GM12878 (cell line): ENCODE data around the gene STRBP.

Experiments used
- CREB1 ChIP-seq: IDR thresholded peaks from 2 replicates; pipeline ENCODE4 v1.6.1; 2012; ENCODE audit warnings: low read depth, mild to moderate bottlenecking, inconsistent platforms
- ELK1 ChIP-seq: IDR thresholded peaks from 2 replicates; pipeline ENCODE4 v1.6.1; 2012; ENCODE audit warnings: low read depth, low read length, improper control_type of control experiment
- EP300 ChIP-seq, 2 experiments: fragments of 150-350 bp in 1 of 2; IDR thresholded peaks; 2 replicates each; pipeline ENCODE4 v1.6.1; 2011 to 2012; ENCODE audit warnings: low read depth in 2 of 2, low read length in 2 of 2, borderline replicate concordance in 1 of 2, improper control_type of control experiment in 1 of 2, inconsistent platforms in 1 of 2; ENCODE audit not compliant: control insufficient read depth in 1 of 2
- ESRRA ChIP-seq: IDR thresholded peaks from 2 replicates; pipeline ENCODE4 v1.6.1; 2012; ENCODE audit warnings: mild to moderate bottlenecking, low read length, improper control_type of control experiment
- EZH2 ChIP-seq: IDR thresholded peaks from 2 replicates; pipeline ENCODE4 v1.6.1; 2012; ENCODE audit warnings: low read depth, mild to moderate bottlenecking, control low read depth, inconsistent platforms, low read length, borderline replicate concordance; ENCODE audit not compliant: control insufficient read depth
- JUND ChIP-seq: IDR thresholded peaks from 2 replicates; pipeline ENCODE4 v1.6.1; 2012; ENCODE audit warnings: low read depth, mild to moderate bottlenecking, low read length, improper control_type of control experiment, moderate library complexity
- MXI1 ChIP-seq: fragments of 150-350 bp; IDR thresholded peaks from 2 replicates; pipeline ENCODE4 v1.6.1; 2011; ENCODE audit warnings: low read depth, mild to moderate bottlenecking, inconsistent platforms, low read length, improper control_type of control experiment
- POLR2A ChIP-seq: IDR thresholded peaks from 2 replicates; pipeline ENCODE4 v1.6.1; 2011; ENCODE audit warnings: low read depth, mild to moderate bottlenecking, low read length
- RCOR1 ChIP-seq: conservative IDR thresholded peaks from 2 replicates; pipeline ENCODE4 v1.6.1; 2012; ENCODE audit warnings: low read depth, low read length, improper control_type of control experiment
- TCF7 ChIP-seq: IDR thresholded peaks from 2 replicates; pipeline ENCODE4 v1.6.1; 2014; ENCODE audit warnings: antibody characterized with exemption, borderline replicate concordance
- ZNF274 ChIP-seq: IDR thresholded peaks from one replicate; pipeline ENCODE4 v1.8.0; 2011; ENCODE audit not compliant: insufficient read length, insufficient read depth

GRCh38 chr9:123269281-123269680, 895 bp upstream of the STRBP start:
- TF ChIP-seq RCOR1 (no peak), TCF7 (no peak), ELK1 (no peak), POLR2A (no peak), JUND (no peak), MXI1 (no peak), ESRRA (no peak), EZH2 (no peak), CREB1 (no peak), EP300 (IDR thresholded peaks at IDR 0.05; ENCODE audit: borderline replicate concordance in 1 of 2, control insufficient read depth in 1 of 2, low read depth in 2 of 2, low read length in 2 of 2) (no peak), ZNF274 (no peak)
